Measurements from ENCODE around the gene SRC.

DNA sequence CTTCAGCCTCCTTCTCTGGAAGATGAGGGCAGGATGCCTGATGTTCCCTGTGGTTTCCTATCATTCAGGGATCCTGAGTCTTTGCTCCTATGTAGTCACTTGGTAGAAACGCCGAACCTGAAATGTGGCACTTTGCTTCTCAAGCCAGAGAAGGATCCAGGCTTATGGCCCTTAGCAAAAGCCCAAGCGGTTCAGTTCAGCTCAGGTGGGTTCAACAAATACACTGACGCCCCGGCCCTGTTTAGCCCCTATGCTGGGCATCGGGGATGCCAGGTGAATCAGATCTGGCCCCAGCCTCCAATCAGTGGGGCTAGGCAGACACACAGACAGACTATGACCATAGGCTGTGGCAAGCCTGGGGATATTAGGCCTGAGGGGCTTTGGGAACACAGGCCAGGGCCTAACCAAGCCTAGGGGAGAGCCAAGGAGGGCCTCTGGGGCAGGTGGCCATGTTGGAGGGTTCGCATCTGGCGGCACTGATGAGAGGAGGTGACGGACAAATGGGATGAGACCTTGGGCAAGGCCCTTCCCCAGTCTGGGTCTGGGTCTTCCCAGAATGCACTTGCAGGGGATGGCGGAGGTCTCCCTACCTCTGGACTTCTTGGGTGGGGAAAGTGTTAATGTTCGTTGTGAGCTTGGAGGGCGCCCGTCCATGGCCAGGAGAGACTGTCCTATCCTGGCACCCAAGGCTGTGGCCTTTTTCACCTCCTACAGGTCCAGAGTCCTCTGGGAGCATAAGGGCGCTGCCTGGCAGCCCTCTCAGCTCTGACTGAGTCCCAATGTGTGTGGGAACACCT lies 17.6 kb upstream of the SRC start:
- TF ChIP-seq POLR2A (IDR thresholded peaks at IDR 0.05): no peak
- TF ChIP-seq, protein P1, sequence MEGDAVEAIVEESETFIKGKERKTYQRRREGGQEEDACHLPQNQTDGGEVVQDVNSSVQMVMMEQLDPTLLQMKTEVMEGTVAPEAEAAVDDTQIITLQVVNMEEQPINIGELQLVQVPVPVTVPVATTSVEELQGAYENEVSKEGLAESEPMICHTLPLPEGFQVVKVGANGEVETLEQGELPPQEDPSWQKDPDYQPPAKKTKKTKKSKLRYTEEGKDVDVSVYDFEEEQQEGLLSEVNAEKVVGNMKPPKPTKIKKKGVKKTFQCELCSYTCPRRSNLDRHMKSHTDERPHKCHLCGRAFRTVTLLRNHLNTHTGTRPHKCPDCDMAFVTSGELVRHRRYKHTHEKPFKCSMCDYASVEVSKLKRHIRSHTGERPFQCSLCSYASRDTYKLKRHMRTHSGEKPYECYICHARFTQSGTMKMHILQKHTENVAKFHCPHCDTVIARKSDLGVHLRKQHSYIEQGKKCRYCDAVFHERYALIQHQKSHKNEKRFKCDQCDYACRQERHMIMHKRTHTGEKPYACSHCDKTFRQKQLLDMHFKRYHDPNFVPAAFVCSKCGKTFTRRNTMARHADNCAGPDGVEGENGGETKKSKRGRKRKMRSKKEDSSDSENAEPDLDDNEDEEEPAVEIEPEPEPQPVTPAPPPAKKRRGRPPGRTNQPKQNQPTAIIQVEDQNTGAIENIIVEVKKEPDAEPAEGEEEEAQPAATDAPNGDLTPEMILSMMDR (IDR thresholded peaks at IDR 0.05): no peak

Measured in body of pancreas (tissue), 4 donors.